GM12878 (cell line): ENCODE data around the gene FLT3LG. TPM values are rescaled to one million over a fixed set of nuclear protein-coding genes. Genes with fewer than 3 reads are reported as not detected.

Experiments
- ATAC-seq: fragments of 200-7000 bp; cut with Tn5 transposase; 3 replicates; pipeline ENCODE4 v1.9.1; 2020; ENCODE audit warnings: mild to moderate bottlenecking, moderate library complexity
- BruUV-seq: library from RNA; stranded (reverse); fragments of 400-500 nt; replicated peaks from 2 replicates; lab custom pipeline; 2021; lab: Mats Ljungman, UMichigan
- CTCF ChIA-PET: fragments of 300-600 bp; sonication (Branson Sonifier 250); formaldehyde crosslinking; extraction: SDS; loops from one replicate; lab custom pipeline; 2021; ENCODE audit warnings: inconsistent platforms; lab: Yijun Ruan, JAX
- POLR2A ChIA-PET: fragments of 350-600 bp; formaldehyde crosslinking; extraction: SDS; loops from one replicate; lab custom pipeline; 2021; ENCODE audit warnings: inconsistent platforms; lab: Charles Lee
- RAD21 ChIA-PET: fragments of 300-600 bp; sonication (Branson Sonifier 250); formaldehyde crosslinking; loops from one replicate; lab custom pipeline; 2023; ENCODE audit warnings: antibody characterized with exemption; ENCODE audit not compliant: unreplicated experiment; lab: Charles Lee
- SMC1A ChIA-PET: fragments of 300-600 bp; sonication (Branson Sonifier 250); formaldehyde crosslinking; loops from one replicate; lab custom pipeline; 2023; ENCODE audit not compliant: unreplicated experiment, uncharacterized antibody; lab: Charles Lee
- DNase-seq: peaks from one replicate; pipeline ENCODE4 v3.0.0-alpha.2; 2011; ENCODE audit warnings: low read depth, low spot score
- FAIRE-seq: peaks from 3 replicates; lab custom pipeline; 2011; peaks lifted over from hg19 to GRCh38; lab: Jason Lieb, UNC
- H2AFZ ChIP-seq: 2 replicates; pipeline ENCODE4 v1.6.0; 2011; ENCODE audit warnings: low read depth, low read length, control low read depth; ENCODE audit not compliant: control insufficient read depth
- H3K27ac ChIP-seq: 2 replicates; pipeline ENCODE4 v1.5.1; 2011; ENCODE audit warnings: control low read depth; ENCODE audit not compliant: control insufficient read depth, insufficient read depth
- H3K27me3 ChIP-seq, 2 experiments: replicated peaks in 1 of 2; 2 replicates each; pipeline versions ENCODE4 v1.6.0 to v1.6.1; 2011; ENCODE audit warnings: low read length in 1 of 2; ENCODE audit not compliant: control insufficient read depth in 2 of 2, insufficient read depth in 2 of 2
- H3K36me3 ChIP-seq, 2 experiments: 2 replicates each; pipeline ENCODE4 v1.5.1; 2011; ENCODE audit warnings: low read length in 1 of 2; ENCODE audit not compliant: control insufficient read depth in 2 of 2, insufficient read depth in 2 of 2
- H3K4me1 ChIP-seq: 2 replicates; pipeline ENCODE4 v1.6.1; 2011; ENCODE audit warnings: mild to moderate bottlenecking, low read length, moderate library complexity, mixed read lengths; ENCODE audit not compliant: control insufficient read depth, insufficient read depth
- H3K4me2 ChIP-seq: 2 replicates; pipeline ENCODE4 v1.6.0; 2011; ENCODE audit warnings: control low read depth; ENCODE audit not compliant: control insufficient read depth, insufficient read depth
- H3K4me3 ChIP-seq: fragments of 200-600 bp; sonication (generic); 2 replicates; pipeline ENCODE4 v1.5.1; 2016
- H3K79me2 ChIP-seq: 2 replicates; pipeline ENCODE4 v1.6.0; 2011; ENCODE audit warnings: low read length; ENCODE audit not compliant: control insufficient read depth, insufficient read depth
- H3K9ac ChIP-seq: 2 replicates; pipeline ENCODE4 v1.8.0; 2011; ENCODE audit warnings: low read length, control low read depth, mixed read lengths; ENCODE audit not compliant: control insufficient read depth, insufficient read depth
- H3K9me3 ChIP-seq: replicated peaks from 3 replicates; pipeline ENCODE4 v1.5.1; 2011; ENCODE audit warnings: mild to moderate bottlenecking, low read length; ENCODE audit not compliant: control insufficient read depth, insufficient read depth
- H4K20me1 ChIP-seq: 2 replicates; pipeline ENCODE4 v1.6.0; 2011; ENCODE audit not compliant: control insufficient read depth, insufficient read depth
- BHLHE40 ChIP-seq, 2 experiments: fragments of 450-650 bp in 1 of 2; IDR thresholded peaks; 2 replicates each; pipeline ENCODE4 v1.6.1; 2011 to 2017; ENCODE audit warnings: low read depth in 2 of 2, borderline replicate concordance in 1 of 2, improper control_type of control experiment in 1 of 2, low read length in 1 of 2, mild to moderate bottlenecking in 1 of 2
- BMI1 ChIP-seq: fragments of 450-650 bp; IDR thresholded peaks from 2 replicates; pipeline ENCODE4 v1.6.1; 2016; ENCODE audit warnings: mild to moderate bottlenecking, moderate library complexity, borderline replicate concordance
- FOXM1 ChIP-seq: IDR thresholded peaks from 2 replicates; pipeline ENCODE4 v1.6.1; 2012; ENCODE audit warnings: low read depth, mild to moderate bottlenecking, inconsistent platforms, low read length, moderate library complexity
- HDAC6 ChIP-seq: fragments of 200-600 bp; sonication (generic); IDR thresholded peaks from one replicate; pipeline ENCODE4 v1.8.0; 2017; ENCODE audit warnings: antibody characterized with exemption; ENCODE audit not compliant: unreplicated experiment
- MEF2B ChIP-seq: fragments of 450-650 bp; IDR thresholded peaks from 2 replicates; pipeline ENCODE4 v1.6.1; 2018; ENCODE audit warnings: mild to moderate bottlenecking, moderate library complexity; ENCODE audit not compliant: partially characterized antibody, poor library complexity, severe bottlenecking
- NFYA ChIP-seq: IDR thresholded peaks from 2 replicates; pipeline ENCODE4 v1.6.1; 2011; ENCODE audit warnings: low read depth, mild to moderate bottlenecking, low read length, improper control_type of control experiment, borderline replicate concordance
- NR2C2 ChIP-seq: IDR thresholded peaks from 2 replicates; pipeline ENCODE4 v1.6.1; 2011; ENCODE audit warnings: borderline replicate concordance, low read depth; ENCODE audit not compliant: control insufficient read depth, insufficient read length
- PML ChIP-seq: IDR thresholded peaks from 2 replicates; pipeline ENCODE4 v1.6.1; 2012; ENCODE audit warnings: low read length, inconsistent platforms
- SREBF2 ChIP-seq: IDR thresholded peaks from 2 replicates; pipeline ENCODE4 v1.6.1; 2012; ENCODE audit warnings: mild to moderate bottlenecking, low read length
- USF2 ChIP-seq: IDR thresholded peaks from 2 replicates; pipeline ENCODE4 v1.6.1; 2011; ENCODE audit warnings: low read depth, low read length, improper control_type of control experiment, borderline replicate concordance
- WGBS: methylation state at CpG from one replicate; pipeline ENCODE4 v1.1.6; 2016; ENCODE audit warnings: low lambda C conversion rate; ENCODE audit not compliant: insufficient replicate concordance, insufficient coverage; ENCODE audit errors: missing lambda C conversion rate; 5-methylcytosine and 5-hydroxymethylcytosine counted together
- in situ Hi-C: fragments of 300-500 bp; cut with MboI; formaldehyde crosslinking; loops from 9 replicates; pipeline ENCODE4 v1.14.3; 2018; ENCODE audit warnings: mixed read lengths
- intact Hi-C: fragments of 100-400 bp; cut with micrococcal nuclease; formaldehyde crosslinking; loops from one replicate; pipeline ENCODE4 v1.14.2; 2022; ENCODE audit not compliant: unreplicated experiment
- polyA plus RNA-seq, 11 experiments: library from polyadenylated mRNA; depleted of rRNA in 4 of 11; unstranded in 6 of 11; stranded (reverse) in 5 of 11; fragments of >200 nt; fragmentation: Nextera tagmentation in 4 of 11; fragmentation: Illumina TruSeq in 1 of 11; extraction: Ambion mirVana in 4 of 11; extraction: Trizol in 1 of 11; gene quantifications; 1 replicate in 1 of 11; 2 replicates in 10 of 11; pipeline versions ENCODE4 v1.2.1 to v1.2.3, GENCODE V29; 2011 to 2016; ENCODE audit warnings: inconsistent platforms in 2 of 11, missing spikeins in 2 of 11, low read depth in 1 of 11
- total RNA-seq, 4 experiments: library from RNA; depleted of rRNA in 3 of 4; stranded (reverse); fragments of >200 nt in 3 of 4; fragmentation: Illumina TruSeq in 1 of 4; extraction: Trizol in 1 of 4; gene quantifications; 2 replicates each; pipeline versions ENCODE4 v1.2.1 to v1.2.3, GENCODE V29; 2013 to 2021
- TF ChIP-seq, protein P1 (sequence below): fragments of 450-650 bp; formaldehyde crosslinking; IDR thresholded peaks from 2 replicates; pipeline ENCODE4 v1.4.0; 2020; ENCODE audit warnings: mild to moderate bottlenecking, moderate library complexity
- TF ChIP-seq, protein P2 (sequence below): IDR thresholded peaks from 2 replicates; pipeline ENCODE4 v1.6.1; 2012; ENCODE audit warnings: improper control_type of control experiment, low read depth, low read length; ENCODE audit not compliant: insufficient replicate concordance

Gene FLT3LG
- total and polyA plus RNA-seq, 10 of the 15 experiments (the other 5 are each of a cell fraction or from before 2014, with no cell fraction given) = 0.68 to 13.1 (median 4.3) TPM

DNA sequence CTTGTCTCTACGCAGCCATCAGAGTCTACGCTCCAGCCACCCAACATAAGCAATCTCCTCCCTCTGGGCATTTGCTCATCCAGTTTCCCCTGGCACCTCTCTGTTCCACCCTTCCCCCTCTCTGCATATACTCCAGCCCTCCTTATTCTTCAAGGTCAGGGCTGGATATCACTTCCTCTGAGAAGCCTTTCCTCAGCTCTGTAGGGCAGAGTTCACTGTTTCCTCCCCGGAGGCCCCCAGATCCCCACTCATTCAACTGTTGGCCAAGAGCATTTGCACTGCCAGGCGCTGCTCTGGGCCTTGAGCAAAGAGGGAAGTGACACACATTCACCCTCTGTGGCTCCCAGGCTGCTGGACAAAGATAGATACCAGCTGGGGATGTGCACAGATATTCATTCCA lies 41.8 kb downstream of the FLT3LG start (continued):
- TF ChIP-seq, protein P1, sequence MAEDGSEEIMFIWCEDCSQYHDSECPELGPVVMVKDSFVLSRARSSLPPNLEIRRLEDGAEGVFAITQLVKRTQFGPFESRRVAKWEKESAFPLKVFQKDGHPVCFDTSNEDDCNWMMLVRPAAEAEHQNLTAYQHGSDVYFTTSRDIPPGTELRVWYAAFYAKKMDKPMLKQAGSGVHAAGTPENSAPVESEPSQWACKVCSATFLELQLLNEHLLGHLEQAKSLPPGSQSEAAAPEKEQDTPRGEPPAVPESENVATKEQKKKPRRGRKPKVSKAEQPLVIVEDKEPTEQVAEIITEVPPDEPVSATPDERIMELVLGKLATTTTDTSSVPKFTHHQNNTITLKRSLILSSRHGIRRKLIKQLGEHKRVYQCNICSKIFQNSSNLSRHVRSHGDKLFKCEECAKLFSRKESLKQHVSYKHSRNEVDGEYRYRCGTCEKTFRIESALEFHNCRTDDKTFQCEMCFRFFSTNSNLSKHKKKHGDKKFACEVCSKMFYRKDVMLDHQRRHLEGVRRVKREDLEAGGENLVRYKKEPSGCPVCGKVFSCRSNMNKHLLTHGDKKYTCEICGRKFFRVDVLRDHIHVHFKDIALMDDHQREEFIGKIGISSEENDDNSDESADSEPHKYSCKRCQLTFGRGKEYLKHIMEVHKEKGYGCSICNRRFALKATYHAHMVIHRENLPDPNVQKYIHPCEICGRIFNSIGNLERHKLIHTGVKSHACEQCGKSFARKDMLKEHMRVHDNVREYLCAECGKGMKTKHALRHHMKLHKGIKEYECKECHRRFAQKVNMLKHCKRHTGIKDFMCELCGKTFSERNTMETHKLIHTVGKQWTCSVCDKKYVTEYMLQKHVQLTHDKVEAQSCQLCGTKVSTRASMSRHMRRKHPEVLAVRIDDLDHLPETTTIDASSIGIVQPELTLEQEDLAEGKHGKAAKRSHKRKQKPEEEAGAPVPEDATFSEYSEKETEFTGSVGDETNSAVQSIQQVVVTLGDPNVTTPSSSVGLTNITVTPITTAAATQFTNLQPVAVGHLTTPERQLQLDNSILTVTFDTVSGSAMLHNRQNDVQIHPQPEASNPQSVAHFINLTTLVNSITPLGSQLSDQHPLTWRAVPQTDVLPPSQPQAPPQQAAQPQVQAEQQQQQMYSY (CRISPR knock-in tag) = no peak
- no peak for TF ChIP-seq USF2
- no peak for TF ChIP-seq MEF2B
- no peak for TF ChIP-seq NR2C2
- no peak for TF ChIP-seq NFYA

DNA sequence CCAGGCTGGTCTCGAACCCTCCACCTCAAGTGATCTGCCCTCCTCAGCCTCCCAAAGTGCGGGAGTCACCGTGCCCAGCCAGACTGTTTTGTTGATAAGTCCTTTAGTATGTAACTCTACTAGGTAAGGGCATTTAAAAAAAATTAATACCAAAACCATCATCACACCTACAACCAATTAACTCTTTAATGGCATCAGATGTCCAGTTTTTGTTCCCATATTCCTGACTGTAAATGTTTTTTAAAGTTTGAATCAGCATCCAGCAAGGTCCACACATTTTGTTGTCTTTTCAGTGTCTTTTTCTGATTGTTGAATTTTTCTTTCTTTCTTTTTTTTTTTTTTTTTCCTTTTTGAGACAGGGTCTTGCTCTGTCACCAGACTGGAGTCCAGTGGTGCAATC lies 44.0 kb downstream of the FLT3LG start:
- in situ Hi-C loops (no loop called here), intact Hi-C loops (no loop called here)
- RAD21 ChIA-PET = no interaction called here
- Histone ChIP-seq H4K20me1 (no peaks in the 10 kb centered on the region), H3K9me3 (no peaks in the 10 kb centered on the region), H3K4me1 (no peaks in the 10 kb centered on the region), H3K9ac (no peak overlapping the region), H3K4me3 (no peak overlapping the region), H3K27me3 (no peaks in the 10 kb centered on the region; a peak in 1 of 4 replicates), H3K79me2 (no peaks in the 10 kb centered on the region), H2AFZ (no peak overlapping the region), H3K4me2 (no peak overlapping the region), H3K27ac (no peak overlapping the region), H3K36me3 (no peaks in the 10 kb centered on the region)
- FAIRE-seq (no peak), DNase-seq (no peak), ATAC-seq (no peak)
- CTCF ChIA-PET = interaction anchor here (1.3 to 1.6 kb wide), 2 partner anchors 15 to 53 kb away, joined by 3 to 4 read pairs; no protein-coding TSS in a partner anchor
- SMC1A ChIA-PET = interaction anchor here (0.6 to 0.9 kb wide), 2 partner anchors 11 to 72 kb away, joined by 3 read pairs; no protein-coding TSS in a partner anchor
- no TSS peak for BruUV-seq
- POLR2A ChIA-PET = interaction anchor here (0.6 kb wide), 1 partner anchor 22 kb away, joined by 5 read pairs; no protein-coding TSS in a partner anchor
- 86% methylated on average over 3 of the region's 3 CpGs for WGBS
- TF ChIP-seq HDAC6 (no peak), SREBF2 (no peak), BHLHE40 (IDR thresholded peaks at IDR 0.05; ENCODE audit: borderline replicate concordance in 1 of 2, low read depth in 2 of 2, low read length in 1 of 2) (no peak), BMI1 (no peak), PML (no peak), FOXM1 (no peak)
- TF ChIP-seq, protein P2, sequence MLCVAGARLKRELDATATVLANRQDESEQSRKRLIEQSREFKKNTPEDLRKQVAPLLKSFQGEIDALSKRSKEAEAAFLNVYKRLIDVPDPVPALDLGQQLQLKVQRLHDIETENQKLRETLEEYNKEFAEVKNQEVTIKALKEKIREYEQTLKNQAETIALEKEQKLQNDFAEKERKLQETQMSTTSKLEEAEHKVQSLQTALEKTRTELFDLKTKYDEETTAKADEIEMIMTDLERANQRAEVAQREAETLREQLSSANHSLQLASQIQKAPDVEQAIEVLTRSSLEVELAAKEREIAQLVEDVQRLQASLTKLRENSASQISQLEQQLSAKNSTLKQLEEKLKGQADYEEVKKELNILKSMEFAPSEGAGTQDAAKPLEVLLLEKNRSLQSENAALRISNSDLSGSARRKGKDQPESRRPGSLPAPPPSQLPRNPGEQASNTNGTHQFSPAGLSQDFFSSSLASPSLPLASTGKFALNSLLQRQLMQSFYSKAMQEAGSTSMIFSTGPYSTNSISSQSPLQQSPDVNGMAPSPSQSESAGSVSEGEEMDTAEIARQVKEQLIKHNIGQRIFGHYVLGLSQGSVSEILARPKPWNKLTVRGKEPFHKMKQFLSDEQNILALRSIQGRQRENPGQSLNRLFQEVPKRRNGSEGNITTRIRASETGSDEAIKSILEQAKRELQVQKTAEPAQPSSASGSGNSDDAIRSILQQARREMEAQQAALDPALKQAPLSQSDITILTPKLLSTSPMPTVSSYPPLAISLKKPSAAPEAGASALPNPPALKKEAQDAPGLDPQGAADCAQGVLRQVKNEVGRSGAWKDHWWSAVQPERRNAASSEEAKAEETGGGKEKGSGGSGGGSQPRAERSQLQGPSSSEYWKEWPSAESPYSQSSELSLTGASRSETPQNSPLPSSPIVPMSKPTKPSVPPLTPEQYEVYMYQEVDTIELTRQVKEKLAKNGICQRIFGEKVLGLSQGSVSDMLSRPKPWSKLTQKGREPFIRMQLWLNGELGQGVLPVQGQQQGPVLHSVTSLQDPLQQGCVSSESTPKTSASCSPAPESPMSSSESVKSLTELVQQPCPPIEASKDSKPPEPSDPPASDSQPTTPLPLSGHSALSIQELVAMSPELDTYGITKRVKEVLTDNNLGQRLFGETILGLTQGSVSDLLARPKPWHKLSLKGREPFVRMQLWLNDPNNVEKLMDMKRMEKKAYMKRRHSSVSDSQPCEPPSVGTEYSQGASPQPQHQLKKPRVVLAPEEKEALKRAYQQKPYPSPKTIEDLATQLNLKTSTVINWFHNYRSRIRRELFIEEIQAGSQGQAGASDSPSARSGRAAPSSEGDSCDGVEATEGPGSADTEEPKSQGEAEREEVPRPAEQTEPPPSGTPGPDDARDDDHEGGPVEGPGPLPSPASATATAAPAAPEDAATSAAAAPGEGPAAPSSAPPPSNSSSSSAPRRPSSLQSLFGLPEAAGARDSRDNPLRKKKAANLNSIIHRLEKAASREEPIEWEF = no peak
